SIG-M5 treated with dmso at 0.1 percent for 504 hours (cell line): ENCODE data around the gene FAH.

Experiments used
- DNase-seq: peaks from one replicate; lab custom pipeline; 2025; ENCODE audit not compliant: unreplicated experiment; lab: John Stamatoyannopoulos, UW

FAH gene

GRCh38 chr15:80194186-80194585 is 41.4 kb downstream of the FAH start:
- DNase-seq: no peak

DNA sequence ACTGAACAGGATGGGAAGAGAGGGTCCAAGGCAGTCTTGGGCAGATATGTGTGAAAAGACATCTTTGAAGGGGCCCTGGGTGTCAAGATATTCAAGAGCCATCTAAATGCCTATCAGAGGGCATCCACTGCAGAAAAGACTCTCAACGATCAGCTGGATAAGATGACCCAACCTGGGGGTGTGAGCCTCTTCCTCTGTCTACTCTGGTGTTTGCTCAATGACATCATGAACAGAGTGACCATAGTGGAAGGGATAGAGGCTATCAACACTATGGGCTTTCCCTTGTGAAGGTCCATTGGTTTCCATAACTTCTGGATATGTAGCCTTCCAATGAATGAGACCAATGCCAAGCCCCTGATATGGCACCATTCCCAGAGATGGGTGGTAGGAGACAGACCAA is 42.1 kb downstream of the FAH start:
- no peak for DNase-seq

DNA sequence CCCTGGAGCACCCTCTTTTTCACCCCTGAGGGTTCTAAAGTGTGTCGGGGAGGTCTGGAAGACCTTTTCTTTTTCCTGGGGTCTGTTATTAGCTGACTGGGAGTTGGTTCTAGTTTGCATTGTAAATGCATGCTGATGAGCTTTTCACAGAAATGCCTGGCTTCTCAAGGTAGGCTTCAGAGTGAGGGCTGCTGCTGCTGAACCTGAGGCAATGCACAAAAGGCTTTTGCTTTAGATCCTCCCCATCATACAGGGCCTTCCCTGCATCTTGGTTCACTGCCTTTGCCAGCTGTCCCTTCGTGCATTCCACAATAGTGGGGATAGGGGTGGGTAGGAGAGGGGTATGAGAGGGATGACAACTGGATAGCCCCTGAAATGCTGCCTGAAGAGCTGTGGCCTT is 46.6 kb downstream of the FAH start:
- DNase-seq: no peak

DNA sequence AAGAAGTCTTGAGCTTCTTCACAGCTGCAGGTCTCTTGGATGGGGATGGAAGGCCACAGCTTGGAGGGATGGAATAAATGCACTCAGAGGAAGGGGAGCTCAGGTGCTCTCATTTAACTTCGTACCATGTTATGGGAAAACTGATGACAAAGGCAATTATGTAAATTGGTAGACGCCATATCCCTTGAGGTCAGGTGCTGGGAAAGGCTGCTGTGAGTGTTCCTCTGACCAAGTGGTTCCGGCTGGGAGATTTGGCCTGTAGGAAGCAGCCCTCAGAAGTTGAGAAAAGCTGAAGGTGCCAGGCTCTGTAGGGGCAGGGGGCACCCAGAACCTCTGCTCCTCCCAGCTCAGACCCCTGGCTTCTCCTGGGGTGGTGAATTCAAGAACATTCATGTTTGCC is 47.1 kb downstream of the FAH start:
- no peak for DNase-seq

GRCh38 chr15:80201256-80202015 is 48.6 kb downstream of the FAH start:
- no peak for DNase-seq

DNA sequence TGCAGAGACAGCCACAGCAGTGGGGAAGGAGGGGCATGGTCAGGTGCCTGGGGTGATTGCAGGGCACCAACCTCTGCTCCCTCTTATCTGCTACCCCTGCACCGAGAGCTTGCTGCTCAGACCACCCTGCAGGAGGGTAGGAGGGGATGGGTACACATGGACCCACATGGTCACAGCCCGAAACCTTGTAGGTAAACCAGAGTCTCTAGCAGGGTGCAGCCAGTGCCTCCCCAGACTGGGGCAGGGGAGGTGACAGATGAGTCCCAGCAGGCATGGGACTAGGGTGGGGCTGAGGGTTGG is 49.2 kb downstream of the FAH start:
- DNase-seq: no peak

DNA sequence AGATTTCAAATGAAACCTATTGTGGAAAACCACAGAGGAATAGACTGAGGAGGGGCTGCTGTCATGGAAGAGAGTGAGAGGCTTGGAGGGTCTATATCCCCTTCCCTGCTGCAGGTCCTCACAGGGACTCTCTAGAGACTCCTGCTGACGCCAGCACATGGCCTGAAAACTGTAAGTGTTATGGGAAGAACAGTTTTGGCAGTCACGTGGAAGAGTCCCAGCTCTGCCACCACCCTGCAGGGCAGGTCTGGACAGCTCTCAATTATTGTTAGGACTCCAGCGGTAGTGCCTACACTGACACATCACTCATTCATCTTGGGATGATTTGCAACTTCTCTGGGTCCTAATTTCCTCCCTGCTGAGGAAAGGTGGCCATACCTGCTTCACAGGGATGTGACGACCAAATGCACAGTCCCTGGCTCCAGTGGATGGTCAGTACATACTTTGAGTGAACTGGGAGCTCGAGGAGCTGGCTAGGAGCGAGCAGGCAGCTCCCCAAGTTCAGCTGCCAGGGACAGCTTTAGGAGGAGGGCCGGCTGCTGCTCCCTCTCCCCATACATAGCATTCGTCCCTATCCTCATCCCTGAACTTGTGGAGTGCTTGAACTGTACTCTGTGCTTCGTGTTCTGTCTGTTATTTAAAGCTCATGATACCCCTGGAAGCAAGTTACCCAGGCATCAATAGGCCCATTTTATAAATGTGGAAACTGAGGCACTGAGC is 50.0 kb downstream of the FAH start:
- DNase-seq: peak; percentile 4

DNA sequence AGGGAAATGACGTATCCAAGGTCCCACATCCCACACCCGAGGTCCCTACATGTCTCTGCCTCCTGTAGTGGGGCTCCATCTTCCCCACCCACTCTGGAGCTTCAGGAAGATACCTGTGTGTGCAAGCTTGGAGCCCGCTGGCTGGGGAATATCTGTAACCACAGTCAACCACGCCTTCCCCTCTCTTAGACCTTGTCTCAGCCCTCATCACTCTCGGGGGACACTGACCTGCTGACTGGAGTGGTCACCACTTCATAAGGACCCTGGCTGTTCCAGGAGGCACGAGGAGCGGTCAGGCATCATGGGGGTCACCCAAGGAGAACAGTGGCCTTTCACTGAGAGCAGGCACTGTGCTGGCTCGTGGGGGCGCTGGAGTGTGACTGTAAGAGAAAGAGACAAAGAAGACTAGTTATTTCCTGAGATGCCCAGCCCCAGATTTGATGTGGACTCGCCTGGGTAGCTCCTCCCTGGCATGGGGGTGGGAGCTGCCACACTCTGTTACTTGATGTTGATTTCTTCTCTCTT is 50.6 kb downstream of the FAH start:
- DNase-seq: no peak

DNA sequence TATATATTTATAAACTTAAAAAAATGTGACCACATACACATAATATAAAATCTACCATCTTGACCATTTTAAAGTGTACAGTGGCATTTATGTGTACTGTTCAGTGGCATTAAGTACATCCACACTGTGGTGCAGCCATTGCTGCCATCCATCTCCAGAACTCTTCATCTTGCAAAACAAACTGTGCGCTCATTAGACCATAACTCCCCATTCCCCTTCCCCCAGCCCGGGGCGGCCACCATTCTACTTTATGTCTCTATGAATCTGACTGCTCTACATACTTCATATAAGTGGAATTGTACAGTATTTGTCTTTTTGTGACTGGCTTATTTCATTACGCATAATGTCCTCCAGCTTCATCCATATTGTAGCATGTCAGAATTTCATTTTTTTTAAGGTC is 51.4 kb downstream of the FAH start:
- no peak for DNase-seq

GRCh38 chr15:80207887-80208286 is 55.1 kb downstream of the FAH start:
- no peak for DNase-seq

GRCh38 chr15:80208758-80209734 is 56.2 kb downstream of the FAH start:
- DNase-seq: no peak

GRCh38 chr15:80210611-80211573 is 58.1 kb downstream of the FAH start:
- peak; percentile 14 for DNase-seq

DNA sequence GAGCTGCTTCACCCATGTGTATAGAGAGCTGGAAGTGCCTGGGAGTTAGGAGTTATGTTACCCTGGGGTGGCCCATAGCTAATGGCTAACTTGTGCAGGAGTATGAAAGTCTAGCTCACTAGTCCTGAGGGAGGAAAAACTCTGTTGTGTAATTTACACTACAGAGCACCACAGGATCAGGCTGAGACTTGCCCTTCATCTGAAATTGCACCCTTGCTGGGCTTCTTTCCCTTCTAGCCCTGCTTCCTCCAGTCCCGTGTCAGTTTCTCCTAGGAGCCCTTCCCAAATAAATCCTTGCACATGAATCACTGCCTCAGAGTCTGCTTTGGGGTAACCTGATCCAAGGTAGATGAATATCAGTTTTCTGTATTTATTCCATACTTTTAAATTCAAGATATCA is 59.2 kb downstream of the FAH start:
- no peak for DNase-seq

GRCh38 chr15:80214910-80215309 is 62.1 kb downstream of the FAH start:
- DNase-seq: no peak

DNA sequence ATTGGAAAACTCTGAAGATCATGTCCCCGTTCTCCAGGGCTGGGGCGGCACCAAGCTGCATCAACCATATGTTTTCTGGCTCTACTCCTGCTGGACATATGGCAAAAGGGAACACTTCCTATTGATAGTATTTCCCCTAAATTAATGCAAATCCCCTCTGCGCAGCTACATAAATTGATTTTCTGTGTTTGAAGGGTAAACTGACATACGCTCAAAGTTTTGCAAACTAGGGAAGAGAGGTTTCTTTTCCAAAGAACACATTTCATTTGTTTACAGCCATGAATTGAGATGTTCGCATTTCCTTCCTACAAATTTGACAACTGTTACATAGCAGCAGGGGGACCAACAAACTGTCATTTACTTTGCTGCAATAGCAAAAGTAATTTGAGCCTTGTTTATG is 63.3 kb downstream of the FAH start:
- no peak for DNase-seq

- no peak for DNase-seq
These were observed 64.1 kb downstream of the FAH start for GRCh38 chr15:80216911-80217310.

GRCh38 chr15:80217327-80217900 is 64.6 kb downstream of the FAH start:
- no peak for DNase-seq

GRCh38 chr15:80219955-80220354 is 67.2 kb downstream of the FAH start:
- DNase-seq: no peak

DNA sequence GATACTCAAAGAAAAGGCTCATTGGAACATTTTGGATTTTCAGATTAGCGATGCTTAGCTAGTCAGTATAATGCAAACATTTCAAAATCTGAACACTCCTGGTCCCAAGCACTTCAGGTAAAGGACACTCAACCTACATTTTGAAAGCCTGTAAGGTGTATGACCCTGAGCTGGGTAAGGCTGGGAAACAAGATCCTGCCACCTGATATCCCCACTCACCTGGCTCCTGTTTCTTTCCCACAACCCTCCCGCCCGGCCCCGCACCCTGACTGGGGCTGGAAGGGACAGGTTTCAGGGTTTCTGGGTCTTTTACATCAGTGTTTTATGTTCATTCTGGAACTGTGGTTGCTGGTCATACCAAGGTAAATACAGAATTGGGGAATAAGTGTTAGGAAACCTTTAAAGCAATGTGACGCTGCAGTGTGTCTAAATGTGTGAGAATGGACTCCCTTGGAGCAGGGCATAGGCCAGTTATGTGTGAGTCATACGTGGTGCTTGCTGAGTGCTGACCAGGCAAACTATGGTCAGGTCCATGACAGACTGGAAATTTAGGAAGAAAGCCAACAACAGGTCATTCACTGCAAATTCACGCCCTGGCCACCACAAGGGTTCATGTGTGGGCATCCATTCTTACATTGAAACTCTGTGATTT is 76.3 kb downstream of the FAH start:
- DNase-seq: no peak
